DND-41 (cell line): Measurements from ENCODE around the gene IRGC.

Experiments used
- ATAC-seq: fragments of 200-7000 bp; cut with Tn5 transposase; 3 replicates; pipeline ENCODE4 v1.9.1; 2021; ENCODE audit warnings: low read depth; ENCODE audit not compliant: insufficient read depth
- DNase-seq: peaks from one replicate; pipeline ENCODE4 v3.0.0-alpha.2; 2020
- H2AFZ ChIP-seq: 2 replicates; pipeline ENCODE4 v1.6.0; 2012; ENCODE audit warnings: low read depth, low read length
- H3K27ac ChIP-seq: 2 replicates; pipeline ENCODE4 v1.5.1; 2012; ENCODE audit warnings: low read length, inconsistent platforms
- H3K27me3 ChIP-seq: fragments of 200-600 bp; sonication (generic); 2 replicates; pipeline ENCODE4 v1.6.0; 2012; ENCODE audit warnings: low read length, mild to moderate bottlenecking, inconsistent platforms; ENCODE audit not compliant: insufficient read depth, poor library complexity
- H3K36me3 ChIP-seq: 2 replicates; pipeline ENCODE4 v1.5.1; 2012; ENCODE audit warnings: low read length, inconsistent platforms; ENCODE audit not compliant: insufficient read depth
- H3K4me1 ChIP-seq: 2 replicates; pipeline ENCODE4 v1.5.1; 2012; ENCODE audit warnings: mild to moderate bottlenecking, low read length; ENCODE audit not compliant: insufficient read depth
- H3K4me2 ChIP-seq: 2 replicates; pipeline ENCODE4 v1.6.0; 2012; ENCODE audit warnings: mild to moderate bottlenecking, moderate library complexity, low read length, inconsistent platforms; ENCODE audit not compliant: insufficient read depth
- H3K4me3 ChIP-seq, 2 experiments: fragments of 200-600 bp in 1 of 2; shearing (Covaris generic) in 1 of 2; 2 replicates each; pipeline ENCODE4 v1.5.1; 2012 to 2016; ENCODE audit warnings: inconsistent platforms in 2 of 2, low read length in 2 of 2, mild to moderate bottlenecking in 2 of 2, low read depth in 1 of 2, moderate library complexity in 1 of 2
- H3K79me2 ChIP-seq: 2 replicates; pipeline ENCODE4 v1.6.0; 2012; ENCODE audit warnings: low read length, inconsistent platforms; ENCODE audit not compliant: insufficient read depth
- H3K9ac ChIP-seq: 2 replicates; pipeline ENCODE4 v1.6.0; 2012; ENCODE audit warnings: low read depth, mild to moderate bottlenecking, inconsistent platforms, low read length, moderate library complexity
- H3K9me3 ChIP-seq: 2 replicates; pipeline ENCODE4 v1.5.1; 2012; ENCODE audit warnings: low read length, moderate library complexity, mild to moderate bottlenecking, inconsistent platforms; ENCODE audit not compliant: insufficient read depth, severe bottlenecking
- H4K20me1 ChIP-seq: 2 replicates; pipeline ENCODE4 v1.6.0; 2012; ENCODE audit warnings: low read length; ENCODE audit not compliant: insufficient read depth
- CTCF ChIP-seq: IDR thresholded peaks from 2 replicates; pipeline ENCODE4 v1.5.1; 2012; ENCODE audit warnings: borderline replicate concordance, low read length, moderate library complexity, mild to moderate bottlenecking; ENCODE audit not compliant: poor library complexity, severe bottlenecking; ENCODE audit errors: extremely low read depth
- EZH2 ChIP-seq: IDR thresholded peaks from 3 replicates; pipeline ENCODE4 v1.6.1; 2012; ENCODE audit warnings: borderline replicate concordance, low read depth, mild to moderate bottlenecking, moderate library complexity, low read length, inconsistent platforms; ENCODE audit not compliant: severe bottlenecking

The IRGC gene

GRCh38 chr19:43668406-43669109 is 47.3 kb upstream of the IRGC start:
- TF ChIP-seq EZH2: no peak
- TF ChIP-seq CTCF: no peak
- Histone ChIP-seq H2AFZ (peak overlapping the region; percentile 93), H4K20me1 (no peaks in the 10 kb centered on the region), H3K4me2 (peak overlapping the region; percentile 99), H3K27ac (peak overlapping the region; percentile 63), H3K79me2 (no peaks in the 10 kb centered on the region; the same call in 1 of the 2 replicates), H3K9me3 (no peaks in the 10 kb centered on the region), H3K36me3 (peaks cover 12% of the 10 kb centered on the region), H3K9ac (peak overlapping the region; percentile 75), H3K4me3 (peak overlapping the region; percentile 68 to 85), H3K27me3 (peaks cover 14% of the 10 kb centered on the region), H3K4me1 (peaks cover 50% of the 10 kb centered on the region)
- ATAC-seq: peak; percentile 86
- peak; percentile 99 for DNase-seq

- Histone ChIP-seq H4K20me1 (no peaks in the 10 kb centered on the region), H3K9me3 (no peaks in the 10 kb centered on the region), H3K4me3 (no peak overlapping the region), H3K9ac (no peak overlapping the region), H3K27ac (no peak overlapping the region), H3K79me2 (no peaks in the 10 kb centered on the region; the same call in 1 of the 2 replicates), H3K4me2 (no peak overlapping the region), H3K4me1 (peaks cover 28% of the 10 kb centered on the region), H2AFZ (no peak overlapping the region), H3K27me3 (peaks cover 14% of the 10 kb centered on the region), H3K36me3 (0 out of 2 replicates have a peak, but pooled peaks cover 3% of the 10 kb centered on the region)
- no peak for DNase-seq
- TF ChIP-seq EZH2: no peak
- TF ChIP-seq CTCF: no peak
- ATAC-seq: no peak
Observed at GRCh38 chr19:43672061-43672679, 43.7 kb upstream of the IRGC start.

GRCh38 chr19:43673637-43674036 is 42.2 kb upstream of the IRGC start:
- peaks cover 19% of the 10 kb centered on the region for H3K4me1 ChIP-seq
- H3K4me2 ChIP-seq: no peak overlapping the region
- no peaks in the 10 kb centered on the region for H3K9me3 ChIP-seq
- no peak overlapping the region for H3K27ac ChIP-seq
- H3K79me2 ChIP-seq: no peaks in the 10 kb centered on the region
- peaks cover 14% of the 10 kb centered on the region for H3K27me3 ChIP-seq
- no peak overlapping the region for H2AFZ ChIP-seq
- no peaks in the 10 kb centered on the region for H3K36me3 ChIP-seq
- no peaks in the 10 kb centered on the region for H4K20me1 ChIP-seq
- H3K9ac ChIP-seq: no peak overlapping the region
- H3K4me3 ChIP-seq: no peak overlapping the region
- ATAC-seq (no peak), DNase-seq (no peak)
- TF ChIP-seq EZH2 (no peak), CTCF (no peak)
